ENCODE data around the gene OSBPL8.
"Not testable (repeated sequence)": the region's sequence is repeated elsewhere in the genome, so short reads cannot be mapped to it uniquely, and the experiment has no call there.

Gene OSBPL8

DNA sequence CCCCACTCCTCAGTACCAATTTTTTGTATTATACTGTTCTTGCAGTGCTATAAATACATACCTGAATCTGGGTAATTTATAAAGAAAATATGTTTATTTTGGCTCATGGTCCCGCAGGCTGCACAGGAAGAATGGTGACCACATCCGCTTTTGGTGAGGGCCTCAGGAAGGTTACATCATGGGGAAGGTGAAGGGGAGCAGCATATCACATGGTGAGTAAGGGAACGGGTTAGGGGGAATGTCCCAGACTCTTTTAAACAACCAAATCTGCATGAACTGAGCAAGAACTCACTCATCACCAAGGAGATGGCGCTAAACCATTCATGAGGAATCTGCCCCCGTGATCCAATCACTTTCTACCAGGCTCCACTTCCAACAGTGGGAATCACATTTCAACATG, 40.0 kb downstream of the OSBPL8 start:
- no peak for DNase-seq

DNA sequence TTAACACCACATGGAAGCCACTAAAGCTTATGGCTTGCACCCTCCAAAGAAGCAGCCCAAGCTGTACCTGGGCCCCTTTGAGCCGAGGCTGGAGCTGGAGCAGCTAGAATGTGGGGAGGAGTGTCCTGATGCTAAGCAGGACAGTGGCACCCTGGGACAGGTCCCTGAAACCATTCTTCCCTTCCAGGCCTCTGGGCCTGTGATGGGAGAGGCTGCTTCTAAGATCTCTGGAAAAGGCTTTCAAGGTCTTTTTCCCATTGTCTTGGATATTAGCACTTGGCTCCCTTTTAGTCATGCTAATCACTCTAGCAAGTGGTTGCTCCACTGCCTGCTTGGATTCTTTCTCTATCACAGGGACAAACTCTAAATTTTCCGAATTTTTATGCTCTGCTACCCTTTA, 40.9 kb downstream of the OSBPL8 start:
- DNase-seq, result no peak

DNA sequence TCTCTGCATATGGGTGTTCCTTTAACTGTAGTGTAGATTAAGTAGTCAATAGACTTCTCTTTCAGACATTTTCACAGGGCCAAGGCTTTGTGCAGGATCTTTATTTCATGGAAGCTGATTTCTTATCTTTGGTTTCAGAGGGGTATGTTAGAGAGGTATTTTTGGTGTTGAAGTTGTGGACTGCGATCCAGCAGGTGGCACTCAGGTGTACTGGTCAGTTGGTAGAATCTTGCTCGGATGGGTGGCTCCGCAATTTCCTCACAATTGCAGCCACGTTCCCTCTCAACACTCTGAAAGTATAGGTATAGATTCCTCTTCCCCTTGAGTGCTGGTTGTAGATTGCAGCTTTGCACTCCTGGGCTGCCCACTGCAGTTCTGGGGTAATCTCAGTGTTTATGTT, 44.3 kb downstream of the OSBPL8 start:
- DNase-seq, result no peak

DNA sequence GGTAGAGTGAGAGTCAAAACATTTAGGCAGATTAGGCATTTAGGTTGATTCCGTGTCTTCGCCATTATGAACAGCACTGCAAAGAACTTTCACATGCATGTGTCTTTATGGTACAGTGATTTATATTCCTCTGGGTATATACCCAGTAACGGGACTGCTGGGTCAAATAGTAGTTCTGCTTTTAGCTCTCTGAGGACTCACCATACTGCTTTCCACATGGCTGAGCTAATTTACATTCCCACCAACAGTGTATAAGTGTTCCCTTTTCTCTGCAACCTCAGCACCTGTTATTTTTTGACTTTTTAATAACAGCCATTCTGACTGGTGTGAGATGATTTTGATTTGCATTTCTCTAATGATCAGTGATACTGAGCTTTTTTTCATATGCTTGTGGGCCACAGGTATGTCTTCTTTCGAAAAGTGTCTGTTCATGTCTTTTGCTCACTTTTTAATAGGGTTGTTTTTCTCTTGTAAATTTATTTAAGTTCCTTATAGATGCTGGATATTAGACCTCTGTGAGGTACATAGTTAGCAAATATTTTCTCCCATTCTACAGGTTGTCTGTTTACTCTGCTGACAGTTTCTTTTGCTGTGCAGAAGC, 48.4 kb downstream of the OSBPL8 start:
- not testable (repeated sequence) for DNase-seq

DNA sequence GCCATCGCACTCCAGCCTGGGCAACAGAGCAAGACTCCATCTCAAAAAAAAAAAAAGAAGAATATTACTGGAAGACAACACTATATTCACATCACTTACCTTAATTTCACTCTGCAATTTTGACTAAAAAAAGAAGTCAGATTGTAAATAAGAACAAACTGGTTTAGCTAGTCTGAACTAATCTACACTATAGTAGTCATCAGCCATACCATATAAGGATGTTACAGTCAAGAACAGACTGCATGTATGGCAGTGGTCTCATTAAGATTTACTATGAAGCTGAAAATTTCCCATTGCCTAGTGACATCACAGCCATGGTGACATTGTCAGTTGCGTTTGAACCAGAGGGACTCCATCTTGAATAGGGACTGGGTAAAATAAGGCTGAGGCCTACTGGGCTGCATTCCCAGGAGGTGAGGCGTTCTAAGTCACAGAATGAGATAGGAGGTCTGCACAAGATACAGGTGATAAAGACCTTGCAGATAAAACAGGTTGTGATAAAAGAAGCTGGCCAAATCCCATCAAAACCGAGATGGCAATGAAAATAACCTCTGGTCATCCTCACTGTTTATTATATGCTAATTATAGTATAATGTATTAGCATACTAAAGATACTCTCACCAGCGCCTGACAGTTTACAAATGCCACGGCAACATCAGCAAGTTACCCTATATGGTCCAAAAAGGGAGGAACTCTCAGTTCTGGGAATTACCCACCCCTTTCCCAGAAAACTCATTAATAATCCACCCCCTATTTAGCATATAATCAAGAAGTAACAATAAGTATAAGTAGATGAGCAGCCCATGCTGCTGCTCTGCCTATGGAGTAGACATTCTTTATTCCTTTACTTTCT, 51.2 kb downstream of the OSBPL8 start:
- no peak for DNase-seq

DNA sequence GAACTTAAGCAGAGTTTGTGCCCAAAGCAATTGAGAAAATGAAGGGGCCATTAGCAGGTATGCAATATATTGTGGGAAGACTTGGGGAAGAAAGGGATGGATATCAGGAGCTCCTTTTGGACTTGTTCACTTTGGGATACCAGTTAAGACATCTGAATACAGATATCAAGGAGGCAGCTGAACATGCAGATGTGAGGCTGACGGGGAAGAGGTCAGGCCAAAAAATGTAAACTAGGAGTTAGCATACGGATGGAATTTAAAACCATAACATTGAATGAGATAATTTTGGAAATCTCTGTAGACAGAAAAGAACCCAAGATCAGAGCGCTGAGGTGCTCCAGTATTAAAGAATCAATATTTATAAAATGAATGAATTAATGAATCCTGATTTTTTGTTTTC, 53.4 kb downstream of the OSBPL8 start:
- no peak for DNase-seq

DNA sequence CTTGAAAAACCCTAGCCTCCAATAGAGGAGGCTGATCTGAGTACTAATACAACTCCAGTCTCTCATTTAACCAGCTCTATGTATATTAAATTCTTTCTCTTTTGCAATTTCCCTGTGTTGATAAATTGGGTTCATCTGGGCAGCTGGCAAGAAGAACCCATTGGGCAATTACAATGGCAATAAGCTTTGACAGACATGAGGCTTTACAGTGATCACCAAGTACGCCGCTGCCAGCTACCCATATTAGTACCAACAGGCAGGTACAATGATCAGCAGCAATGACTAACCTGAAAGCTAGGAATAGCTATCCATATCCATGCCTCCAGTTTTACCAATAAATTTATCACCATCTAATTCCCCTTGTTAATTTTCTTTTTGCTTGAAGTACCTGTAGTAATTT, 54.5 kb downstream of the OSBPL8 start:
- DNase-seq, result no peak

DNA sequence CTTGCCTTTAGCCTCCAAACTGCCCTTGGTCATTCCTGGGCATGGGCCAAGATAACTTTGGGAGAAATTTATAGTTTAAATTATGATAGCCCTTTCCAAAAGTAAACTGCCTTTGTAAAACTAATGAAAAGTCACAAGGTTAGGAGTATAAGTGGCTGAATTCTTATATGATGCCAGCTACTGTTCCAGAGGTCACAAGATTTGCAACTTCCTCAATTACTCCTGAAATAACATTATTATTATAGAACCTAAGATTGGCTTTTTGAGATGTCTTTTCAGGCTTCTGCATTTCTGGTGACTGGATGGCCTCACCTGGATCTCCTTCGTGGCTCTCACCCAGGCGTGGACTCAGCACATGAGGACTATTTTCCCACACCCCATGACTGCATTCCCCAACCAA, 55.0 kb downstream of the OSBPL8 start:
- DNase-seq, result no peak

DNA sequence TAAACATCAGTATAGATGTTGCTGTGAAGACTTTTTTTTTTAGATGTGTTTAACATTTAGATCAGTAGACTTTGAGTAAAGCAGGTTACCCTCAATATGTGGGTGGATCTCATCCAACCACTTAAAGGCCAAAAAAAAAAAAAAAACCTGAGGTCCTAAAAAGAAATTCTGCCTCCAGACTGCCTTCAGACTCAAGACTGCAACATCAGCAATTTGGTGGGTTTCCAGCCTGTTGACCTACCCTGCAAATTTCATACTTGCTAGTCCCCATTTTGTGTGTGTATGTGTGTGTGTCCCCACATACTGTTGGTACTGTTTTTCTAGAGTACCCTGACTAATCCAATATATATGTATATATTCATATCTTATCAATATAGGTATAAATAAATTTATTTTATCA, 55.6 kb downstream of the OSBPL8 start:
- no peak for DNase-seq

DNA sequence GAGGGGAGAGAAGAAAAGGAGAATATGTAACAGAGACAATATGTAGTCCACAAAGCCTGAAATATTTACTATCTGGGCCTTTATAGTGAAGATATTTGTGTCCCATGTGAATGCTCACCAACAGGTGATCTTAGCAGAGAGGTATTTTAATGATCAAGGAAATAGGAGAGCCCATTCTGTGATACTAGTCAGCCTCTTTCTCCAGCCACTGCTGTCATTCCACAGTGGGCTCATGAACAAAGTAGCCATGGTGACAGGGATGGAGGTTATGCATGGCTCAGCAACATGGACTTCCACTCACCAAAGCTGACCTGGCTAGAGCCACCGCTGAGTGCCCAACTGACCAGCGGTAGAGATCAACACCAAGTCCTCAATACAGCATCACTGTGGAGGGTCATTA, 58.2 kb downstream of the OSBPL8 start:
- no peak for DNase-seq

DNA sequence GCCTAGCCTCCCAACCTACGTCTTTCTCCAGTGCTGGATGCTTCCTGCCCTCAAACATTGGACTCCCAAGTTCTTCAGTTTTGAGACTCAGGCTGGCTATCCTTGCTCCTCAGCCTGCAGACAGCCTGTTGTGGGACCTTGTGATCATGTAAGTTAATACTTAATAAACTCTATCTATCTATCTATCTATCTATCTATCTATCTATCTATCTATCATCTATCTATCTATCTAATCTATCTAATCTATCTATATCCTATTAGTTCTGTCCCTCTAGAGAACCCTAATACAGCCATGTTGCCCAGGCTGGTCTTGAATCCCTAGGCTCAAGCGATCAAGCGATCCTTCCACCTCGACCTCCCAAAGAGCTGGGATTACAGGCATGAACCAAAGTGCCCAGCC, 60.4 kb downstream of the OSBPL8 start:
- not testable (repeated sequence) for DNase-seq

DNA sequence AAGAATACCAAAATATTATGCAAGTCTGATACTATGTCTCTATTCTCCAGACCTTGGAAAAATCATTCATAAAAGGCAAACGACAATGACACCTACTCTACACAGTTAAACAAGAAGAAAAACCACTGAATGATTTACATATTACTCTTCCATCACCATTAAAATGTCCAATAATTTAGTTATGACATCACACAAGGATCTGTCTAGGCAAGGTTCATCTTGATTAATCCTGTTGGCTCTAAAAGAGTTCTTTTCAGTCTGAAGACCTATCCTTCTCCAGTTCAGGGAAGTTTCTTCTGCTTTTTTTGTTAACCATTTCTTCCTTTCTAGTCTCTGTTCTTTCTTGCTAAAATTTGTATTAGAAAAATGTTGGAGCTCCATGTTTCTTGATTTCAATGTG, 64.0 kb downstream of the OSBPL8 start:
- no peak for DNase-seq

DNA sequence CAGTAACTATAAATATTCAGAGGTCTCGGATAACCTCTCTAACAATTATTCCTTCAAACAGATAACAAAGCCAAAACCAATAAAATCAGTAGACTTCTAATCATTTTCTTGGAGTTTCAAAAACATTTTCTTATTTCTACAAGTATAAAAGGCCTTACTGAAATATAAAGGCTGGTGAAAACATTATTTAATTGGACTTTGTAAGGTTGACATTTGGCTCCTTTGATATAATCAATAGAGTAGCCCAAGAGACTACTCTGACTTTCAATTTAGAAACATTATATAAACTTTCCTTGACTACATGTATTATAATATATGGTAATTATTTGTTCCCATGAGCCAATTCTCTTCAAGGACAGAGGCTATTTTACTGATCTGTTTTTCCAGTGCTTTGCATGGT, 68.3 kb downstream of the OSBPL8 start:
- DNase-seq, result no peak

DNA sequence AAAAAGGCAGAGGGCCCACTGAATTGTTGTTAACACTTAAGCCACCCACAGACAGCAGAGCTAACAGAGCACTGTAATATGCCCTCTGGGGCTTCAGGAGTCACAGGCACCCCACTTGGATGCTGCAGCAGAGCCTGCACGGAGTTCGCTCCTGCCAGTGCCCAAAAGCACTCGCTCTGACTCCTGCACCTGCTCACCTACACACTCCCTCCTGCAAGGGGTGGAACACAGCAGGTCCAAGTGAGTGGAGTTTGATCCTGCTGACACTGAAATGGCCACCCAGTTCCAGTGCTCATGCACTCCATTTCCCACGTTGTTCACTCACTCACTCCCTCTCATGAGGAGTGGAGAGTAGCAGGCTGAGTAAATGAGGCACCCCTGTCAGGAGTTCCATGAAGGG, 68.8 kb downstream of the OSBPL8 start:
- no peak for DNase-seq

DNA sequence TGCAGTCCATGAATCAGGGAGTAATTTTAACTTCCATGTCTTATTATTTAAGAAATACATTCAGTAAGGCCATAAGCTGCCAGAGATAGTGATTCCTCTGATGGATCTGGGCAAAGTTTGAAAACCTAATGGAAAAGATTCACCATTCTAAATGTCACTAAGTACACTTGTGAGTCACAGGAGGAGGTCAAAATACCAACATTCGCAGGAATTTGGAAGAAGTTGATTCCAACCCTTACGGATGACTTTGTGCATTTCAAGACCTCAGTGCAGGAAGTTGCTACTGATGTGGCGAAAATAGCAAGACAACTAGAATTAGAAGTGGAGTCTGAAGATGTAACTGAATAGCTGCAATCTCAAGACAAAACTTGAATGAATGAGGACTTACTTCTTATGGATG, 69.8 kb downstream of the OSBPL8 start:
- DNase-seq, result no peak

DNA sequence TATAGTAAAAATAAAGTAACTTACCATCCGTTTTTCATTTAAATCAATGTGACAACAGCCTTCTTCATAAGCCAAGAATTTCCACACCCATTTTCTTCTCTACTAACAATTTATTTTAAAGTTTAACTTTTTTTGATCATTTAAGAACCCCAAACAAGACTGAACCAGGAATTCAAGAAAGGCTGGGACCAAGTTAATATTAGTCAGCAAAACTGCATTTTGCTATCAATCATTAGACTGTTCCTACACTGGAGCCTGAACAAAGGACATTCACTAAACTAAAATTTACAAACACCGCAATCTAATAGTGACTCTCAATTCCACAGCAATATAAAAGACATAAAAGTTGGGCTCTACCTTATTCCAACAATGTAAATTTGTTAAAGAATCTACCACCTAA, 73.6 kb downstream of the OSBPL8 start:
- DNase-seq, result no peak

DNA sequence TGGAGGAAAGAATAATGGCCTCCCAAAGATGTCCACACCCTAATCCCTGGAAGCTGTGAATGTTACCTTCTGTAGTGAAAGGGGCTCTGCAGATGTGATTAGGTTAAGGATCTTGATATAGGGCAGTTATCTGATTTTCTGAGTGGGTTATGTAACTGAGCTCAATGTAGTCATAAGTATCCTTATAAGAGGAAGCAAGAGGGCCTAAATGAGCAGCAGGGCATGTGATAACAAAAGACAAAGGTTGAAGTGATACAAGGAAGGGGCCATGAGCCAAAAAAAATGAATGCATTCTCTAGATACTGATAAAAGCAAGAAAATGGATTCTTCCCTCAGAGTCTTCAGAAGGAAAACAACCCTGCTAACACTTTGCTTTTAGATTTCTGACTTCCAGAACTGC, 78.8 kb downstream of the OSBPL8 start:
- DNase-seq, result no peak

DNA sequence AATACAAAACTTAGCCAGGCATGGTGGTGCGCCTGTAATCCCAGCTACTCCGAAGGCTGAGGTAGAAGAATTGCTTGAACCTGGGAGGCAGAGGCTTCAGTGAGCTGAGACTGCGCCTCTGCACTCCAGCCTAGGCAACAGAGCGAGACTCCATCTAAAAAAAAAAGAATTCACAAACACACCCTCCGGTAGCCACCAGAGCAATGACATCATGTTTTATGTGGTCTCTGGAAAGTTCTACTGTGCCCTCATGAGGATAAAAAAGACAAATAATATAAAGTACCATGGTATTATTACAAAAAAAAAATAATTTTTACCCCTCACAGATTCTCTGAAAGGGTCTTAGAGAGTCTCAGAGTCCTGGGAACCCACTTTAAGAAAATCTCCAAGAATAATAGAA, 81.5 kb downstream of the OSBPL8 start:
- no peak for DNase-seq

DNA sequence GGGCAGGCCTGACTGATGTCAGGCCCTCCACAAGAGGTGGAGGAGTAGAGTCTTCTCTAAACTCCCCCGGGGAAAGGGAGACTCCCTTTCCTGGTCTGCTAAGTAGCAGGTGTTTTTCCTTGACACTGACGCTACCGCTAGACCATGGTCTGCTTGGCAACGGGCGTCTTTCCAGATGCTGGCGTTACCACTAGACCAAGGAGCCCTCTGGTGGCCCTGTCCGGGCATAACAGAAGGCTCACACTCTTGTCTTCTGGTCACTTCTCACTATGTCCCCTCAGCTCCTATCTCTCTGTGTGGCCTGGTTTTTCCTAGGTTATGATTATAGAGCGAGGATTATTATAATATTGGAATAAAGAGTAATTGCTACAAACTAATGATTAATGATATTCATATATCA, 86.7 kb downstream of the OSBPL8 start:
- not testable (repeated sequence) for DNase-seq

DNA sequence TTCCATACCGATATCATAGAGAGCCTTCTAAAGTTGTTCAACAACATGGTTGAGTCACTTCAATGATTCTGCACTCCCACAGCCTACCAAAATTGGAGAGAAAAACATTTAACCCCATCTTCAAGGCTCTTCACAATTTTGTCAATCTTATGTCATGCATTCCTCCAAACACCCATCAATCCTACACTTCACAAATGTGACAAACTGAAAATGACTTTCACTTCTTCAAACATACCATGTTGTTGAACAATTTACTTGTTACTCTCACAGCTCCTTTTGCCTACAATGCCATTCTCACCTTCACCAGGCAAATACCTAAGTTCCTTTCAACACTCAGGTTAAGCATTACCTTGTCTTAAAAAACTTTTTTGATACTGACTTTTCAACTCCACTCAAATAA, 88.0 kb downstream of the OSBPL8 start:
- DNase-seq, result no peak

DNA sequence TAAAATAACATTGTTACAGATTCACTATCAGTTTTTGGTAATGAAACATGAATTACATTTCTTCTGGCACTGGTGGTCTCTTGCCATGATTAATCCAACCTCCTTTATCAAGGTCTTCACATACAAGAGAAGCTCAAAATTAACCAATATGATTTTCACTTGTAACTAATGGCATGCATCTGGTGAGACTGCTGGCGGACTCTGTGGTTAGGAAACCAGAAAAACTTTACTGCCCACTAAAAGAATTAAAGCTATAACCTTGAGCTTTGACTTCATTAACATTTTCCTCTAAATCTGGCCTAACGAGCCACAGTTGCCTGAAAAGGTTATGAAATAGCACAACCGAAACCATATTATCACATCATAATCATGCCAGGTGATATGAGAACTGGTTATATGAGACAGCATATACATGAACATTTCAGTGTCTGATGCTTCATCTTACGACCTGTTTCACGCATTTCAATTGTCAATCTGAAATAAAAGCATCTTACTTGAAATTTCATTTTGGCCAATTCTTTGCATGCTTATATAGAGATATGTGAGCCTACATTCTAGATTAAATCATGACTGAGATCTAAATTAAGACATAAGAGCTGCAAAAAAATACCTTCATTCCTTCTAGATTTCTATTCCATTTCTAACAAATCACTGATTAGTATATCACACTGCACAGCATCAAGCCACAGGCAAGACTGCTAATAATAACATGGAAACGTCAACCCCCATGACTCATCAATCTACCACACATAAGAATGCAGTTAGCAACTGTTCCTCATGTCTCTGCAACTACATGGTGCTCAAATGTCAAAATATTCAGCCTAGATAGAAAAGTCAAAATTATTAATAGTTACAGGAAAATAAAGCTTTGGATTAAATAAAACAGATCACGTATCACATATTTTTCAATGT, 89.3 kb downstream of the OSBPL8 start:
- DNase-seq, result no peak

DNA sequence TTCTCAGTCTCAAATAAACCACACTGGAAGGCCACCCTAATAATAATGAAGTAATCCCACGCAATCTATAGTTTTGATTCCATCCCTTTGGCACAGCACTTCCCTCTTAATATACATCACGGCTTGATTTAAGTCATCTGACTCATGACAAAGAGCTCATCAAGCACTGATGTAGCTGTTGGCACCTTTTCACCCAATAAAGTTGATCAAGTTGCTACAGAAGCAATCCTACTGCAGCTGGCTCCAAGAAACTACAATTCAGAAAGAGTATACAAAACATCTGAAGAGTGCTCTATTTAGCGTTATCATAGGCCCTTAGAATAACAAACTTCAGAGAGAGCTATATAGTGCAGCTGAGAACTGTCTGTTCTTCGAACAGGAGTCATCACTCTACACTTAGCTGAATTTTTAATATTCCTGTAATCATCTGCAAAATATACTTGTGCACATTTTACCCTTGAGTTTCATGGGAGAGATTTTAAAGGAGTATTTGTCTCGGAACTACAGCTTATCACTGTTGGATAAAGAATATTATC, 94.9 kb downstream of the OSBPL8 start:
- DNase-seq, result no peak

DNA sequence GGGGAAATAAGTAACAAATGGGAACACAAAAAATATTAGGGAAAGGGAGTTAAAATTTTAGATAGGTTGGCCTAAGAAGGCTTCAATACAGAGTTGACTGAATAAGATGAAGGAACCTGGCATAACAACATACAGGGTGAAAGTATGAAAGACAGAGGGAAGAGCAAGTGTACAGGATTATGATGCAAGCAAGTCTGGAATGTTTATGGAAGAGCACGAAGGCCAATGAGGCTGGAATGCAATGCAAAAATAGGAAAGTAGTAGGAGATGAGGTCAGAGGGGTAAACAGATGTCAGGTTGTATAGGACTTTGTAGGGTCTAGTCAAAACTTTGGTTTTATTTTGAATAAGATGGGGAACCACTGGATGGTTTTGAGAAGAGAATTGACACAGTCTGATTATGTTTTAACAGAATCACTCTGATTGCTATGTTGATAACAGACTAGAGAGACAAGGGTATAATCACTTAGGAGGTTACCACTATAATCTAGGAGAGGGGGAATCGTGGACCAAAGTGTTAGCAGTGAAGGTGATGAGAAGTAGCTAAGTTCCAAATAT, 96.8 kb downstream of the OSBPL8 start:
- no peak for DNase-seq
